SK-N-SH (cell line): ENCODE data around the gene SULF2. TPM values are rescaled to one million over a fixed set of nuclear protein-coding genes. Genes with fewer than 3 reads are reported as not detected.
A peak's percentile ranks its signal among the peaks of the same experiment; 100 is the strongest.

Experiments
- CTCF ChIA-PET: fragments of 300-600, 350-600 bp; formaldehyde crosslinking; extraction: SDS; loops from one replicate; lab custom pipeline; 2021; lab: Yijun Ruan, JAX
- POLR2A ChIA-PET: fragments of 350-600 bp; sonication (Branson Sonifier 250); formaldehyde crosslinking; extraction: SDS; loops from one replicate; lab custom pipeline; 2020; ENCODE audit warnings: antibody characterized with exemption, inconsistent platforms; lab: Yijun Ruan, JAX
- DNase-seq: peaks from one replicate; pipeline ENCODE4 v3.0.0; 2012
- H2AFZ ChIP-seq: fragments of 200-600 bp; sonication (generic); 2 replicates; pipeline ENCODE4 v1.8.1; 2016; ENCODE audit warnings: antibody characterized with exemption, mild to moderate bottlenecking, low read depth
- H3F3A ChIP-seq: fragments of 200-600 bp; sonication (generic); replicated peaks from 2 replicates; pipeline ENCODE3; 2016; ENCODE audit warnings: antibody characterized with exemption, mild to moderate bottlenecking; ENCODE audit not compliant: insufficient read depth
- H3K27ac ChIP-seq, 2 experiments: fragments of 200-500 bp in 1 of 2; fragments of 200-600 bp in 1 of 2; sonication (Bioruptor generic) in 1 of 2; sonication (generic), shearing (Covaris generic) in 1 of 2; 2 replicates each; pipeline versions ENCODE4 v1.5.1 to v1.6.1; 2014 to 2016; ENCODE audit warnings: low read depth in 2 of 2, inconsistent platforms in 1 of 2, low read length in 1 of 2, mild to moderate bottlenecking in 1 of 2, mixed read lengths in 1 of 2
- H3K27me3 ChIP-seq: fragments of 200-600 bp; sonication (generic), shearing (Covaris generic); 2 replicates; pipeline ENCODE4 v1.6.1; 2016; ENCODE audit warnings: mixed run types; ENCODE audit not compliant: insufficient read depth
- H3K36me3 ChIP-seq, 2 experiments: fragments of 200-500 bp in 1 of 2; fragments of 200-600 bp in 1 of 2; sonication (Bioruptor generic) in 1 of 2; sonication (generic) in 1 of 2; replicated peaks in 1 of 2; 2 replicates each; pipeline versions ENCODE3 to v1.5.1; 2014 to 2016; ENCODE audit warnings: low read length in 1 of 2, mild to moderate bottlenecking in 1 of 2; ENCODE audit not compliant: insufficient read depth in 2 of 2, control insufficient read depth in 1 of 2
- H3K4me1 ChIP-seq, 2 experiments: fragments of 200-500 bp in 1 of 2; fragments of 200-600 bp in 1 of 2; sonication (Bioruptor generic) in 1 of 2; sonication (generic), shearing (Covaris generic) in 1 of 2; 2 replicates each; pipeline versions ENCODE4 v1.5.1 to v1.6.1; 2014 to 2016; ENCODE audit warnings: low read depth in 1 of 2, low read length in 1 of 2, mixed run types in 1 of 2; ENCODE audit not compliant: insufficient read depth in 2 of 2, control insufficient read depth in 1 of 2
- H3K4me2 ChIP-seq: fragments of 200-600 bp; sonication (generic), shearing (Covaris generic); 2 replicates; pipeline ENCODE4 v1.6.1; 2017; ENCODE audit warnings: mixed run types
- H3K4me3 ChIP-seq, 2 experiments: fragments of 200-500 bp in 1 of 2; fragments of 200-600 bp in 1 of 2; sonication (Bioruptor generic) in 1 of 2; sonication (generic), shearing (Covaris generic) in 1 of 2; 2 replicates each; pipeline versions ENCODE4 v1.5.1 to v1.8.1; 2014 to 2016; ENCODE audit warnings: low read depth in 2 of 2, inconsistent platforms in 1 of 2, low read length in 1 of 2, mild to moderate bottlenecking in 1 of 2, mixed read lengths in 1 of 2, moderate library complexity in 1 of 2
- H3K79me2 ChIP-seq: fragments of 200-600 bp; sonication (generic); 2 replicates; pipeline ENCODE4 v1.8.1; 2017; ENCODE audit warnings: mild to moderate bottlenecking; ENCODE audit not compliant: insufficient read depth
- H3K9ac ChIP-seq: fragments of 200-600 bp; sonication (generic); 2 replicates; pipeline ENCODE4 v1.6.1; 2017; ENCODE audit warnings: mixed run types
- H3K9me2 ChIP-seq: fragments of 200-600 bp; sonication (generic); 2 replicates; pipeline ENCODE4 v1.6.1; 2017; ENCODE audit warnings: mixed run types
- H3K9me3 ChIP-seq: fragments of 200-600 bp; sonication (generic); 2 replicates; pipeline ENCODE4 v1.6.1; 2017; ENCODE audit warnings: mixed run types, mild to moderate bottlenecking, moderate library complexity
- H4K20me1 ChIP-seq: fragments of 200-600 bp; sonication (generic); 2 replicates; pipeline ENCODE4 v1.6.1; 2017; ENCODE audit warnings: mild to moderate bottlenecking, mixed run types; ENCODE audit not compliant: insufficient read depth
- CHD2 ChIP-seq: fragments of 150-350 bp; IDR thresholded peaks from 2 replicates; pipeline ENCODE4 v1.6.1; 2018; ENCODE audit warnings: low read length; ENCODE audit not compliant: partially characterized antibody
- EP300 ChIP-seq, 2 experiments: IDR thresholded peaks; 2 replicates each; pipeline versions ENCODE4 v1.4.0 to v1.6.1; 2012; ENCODE audit warnings: borderline replicate concordance in 1 of 2, low read depth in 1 of 2, low read length in 1 of 2
- FOSL2 ChIP-seq: IDR thresholded peaks from 2 replicates; pipeline ENCODE4 v1.4.0; 2012; ENCODE audit warnings: low read depth, mild to moderate bottlenecking, moderate library complexity, borderline replicate concordance
- FOXJ3 ChIP-seq: sonication (generic); formaldehyde crosslinking; IDR thresholded peaks from 2 replicates; pipeline ENCODE4 v1.5.1; 2020; ENCODE audit warnings: mild to moderate bottlenecking, missing genetic modification reagents
- GABPA ChIP-seq: IDR thresholded peaks from 2 replicates; pipeline ENCODE4 v1.4.0; 2012; ENCODE audit warnings: low read depth, mild to moderate bottlenecking
- MEF2A ChIP-seq: IDR thresholded peaks from 2 replicates; pipeline ENCODE4 v1.4.0; 2012; ENCODE audit warnings: low read depth, borderline replicate concordance
- NFIC ChIP-seq: IDR thresholded peaks from 2 replicates; pipeline ENCODE4 v1.4.0; 2012; ENCODE audit warnings: borderline replicate concordance
- POLR2AphosphoS5 ChIP-seq: IDR thresholded peaks from 2 replicates; pipeline ENCODE4 v1.6.1; 2012; ENCODE audit warnings: low read depth, low read length
- RAD21 ChIP-seq: IDR thresholded peaks from 2 replicates; pipeline ENCODE4 v1.6.1; 2012; ENCODE audit warnings: mild to moderate bottlenecking, low read length
- SMC3 ChIP-seq: IDR thresholded peaks from 2 replicates; pipeline ENCODE4 v1.6.1; 2012; ENCODE audit warnings: low read depth, low read length, improper control_type of control experiment
- TCF12 ChIP-seq: IDR thresholded peaks from 2 replicates; pipeline ENCODE4 v1.4.0; 2012
- WGBS: methylation state at CpG from one replicate; pipeline ENCODE4 v1.1.6; 2017; ENCODE audit warnings: low lambda C conversion rate; 5-methylcytosine and 5-hydroxymethylcytosine counted together
- polyA plus RNA-seq, 3 experiments: library from polyadenylated mRNA; depleted of rRNA; stranded (reverse); fragments of >200 nt; gene quantifications; 2 replicates each; pipeline ENCODE4 v1.2.3, GENCODE V29; 2012
- TF ChIP-seq, protein P1 (sequence below): IDR thresholded peaks from 2 replicates; pipeline ENCODE4 v1.6.1; 2012; ENCODE audit warnings: mild to moderate bottlenecking, low read depth, low read length, moderate library complexity
- TF ChIP-seq, protein P2 (sequence below): fragments of 150-350 bp; IDR thresholded peaks from 2 replicates; pipeline ENCODE4 v1.6.1; 2017; ENCODE audit warnings: antibody characterized with exemption, low read length, low read depth, borderline replicate concordance
- TF ChIP-seq, protein P3 (sequence below): fragments of 200-600 bp; sonication (generic); IDR thresholded peaks from 2 replicates; pipeline ENCODE4 v1.6.1; 2017; ENCODE audit warnings: antibody characterized with exemption, mild to moderate bottlenecking, moderate library complexity

SULF2 gene
- polyA plus RNA-seq, 1 of the 3 experiments (the other 2 are of a cell fraction) = 20.2 TPM

DNA sequence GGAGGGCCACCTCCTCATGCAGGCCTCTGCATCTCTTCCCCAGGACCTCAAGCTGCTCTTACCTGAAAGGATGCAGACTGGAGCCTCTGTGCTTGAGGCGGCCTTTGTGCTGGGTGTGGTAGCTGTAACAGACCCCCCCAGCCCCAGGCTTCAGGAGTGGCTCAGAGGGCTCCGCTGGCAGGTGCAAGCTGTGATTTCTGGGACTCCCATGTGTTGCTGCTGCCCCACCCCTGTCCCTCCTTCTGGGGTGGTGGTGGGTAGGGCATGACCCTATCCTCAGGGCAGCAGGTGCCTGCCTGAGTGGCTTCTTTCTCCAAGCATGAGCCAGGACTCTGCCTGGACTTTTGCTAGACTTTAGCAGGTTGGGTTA, 121.2 kb downstream of the SULF2 start:
- no peak for DNase-seq
- H3K36me3 ChIP-seq = peaks cover 0 to 28% of the 10 kb centered on the region in 2 experiments
- peaks cover 3 to 4% of the 10 kb centered on the region in 2 experiments; a peak in 2 of 4 replicates for H3K4me1 ChIP-seq
- H3K4me3 ChIP-seq = peak overlapping the region in 1 of 2 experiments; percentile 20; a peak in 1 of 4 replicates
- no peak overlapping the region for H2AFZ ChIP-seq
- no peaks in the 10 kb centered on the region for H3K9me2 ChIP-seq
- H3K4me2 ChIP-seq = no peak overlapping the region
- H4K20me1 ChIP-seq = no peaks in the 10 kb centered on the region
- WGBS = 100% methylated on average over 1 of the region's 2 CpGs
- no peak overlapping the region for H3K27ac ChIP-seq
- POLR2A ChIA-PET = no interaction called here
- no peaks in the 10 kb centered on the region for H3K79me2 ChIP-seq
- no peaks in the 10 kb centered on the region for H3F3A ChIP-seq
- CTCF ChIA-PET = interaction anchor here (0.6 to 24.9 kb wide), 58 partner anchors 8 to 969 kb away, joined by 3 to 437 read pairs (median 4); no protein-coding TSS in a partner anchor
- H3K9me3 ChIP-seq = no peaks in the 10 kb centered on the region
- no peaks in the 10 kb centered on the region for H3K27me3 ChIP-seq
- TF ChIP-seq EP300 (IDR thresholded peaks at IDR 0.05; ENCODE audit: borderline replicate concordance in 1 of 2, low read depth in 1 of 2, low read length in 1 of 2) (no peak), MEF2A (no peak), GABPA (no peak), CHD2 (no peak), POLR2AphosphoS5 (no peak)
- TF ChIP-seq, protein P1, sequence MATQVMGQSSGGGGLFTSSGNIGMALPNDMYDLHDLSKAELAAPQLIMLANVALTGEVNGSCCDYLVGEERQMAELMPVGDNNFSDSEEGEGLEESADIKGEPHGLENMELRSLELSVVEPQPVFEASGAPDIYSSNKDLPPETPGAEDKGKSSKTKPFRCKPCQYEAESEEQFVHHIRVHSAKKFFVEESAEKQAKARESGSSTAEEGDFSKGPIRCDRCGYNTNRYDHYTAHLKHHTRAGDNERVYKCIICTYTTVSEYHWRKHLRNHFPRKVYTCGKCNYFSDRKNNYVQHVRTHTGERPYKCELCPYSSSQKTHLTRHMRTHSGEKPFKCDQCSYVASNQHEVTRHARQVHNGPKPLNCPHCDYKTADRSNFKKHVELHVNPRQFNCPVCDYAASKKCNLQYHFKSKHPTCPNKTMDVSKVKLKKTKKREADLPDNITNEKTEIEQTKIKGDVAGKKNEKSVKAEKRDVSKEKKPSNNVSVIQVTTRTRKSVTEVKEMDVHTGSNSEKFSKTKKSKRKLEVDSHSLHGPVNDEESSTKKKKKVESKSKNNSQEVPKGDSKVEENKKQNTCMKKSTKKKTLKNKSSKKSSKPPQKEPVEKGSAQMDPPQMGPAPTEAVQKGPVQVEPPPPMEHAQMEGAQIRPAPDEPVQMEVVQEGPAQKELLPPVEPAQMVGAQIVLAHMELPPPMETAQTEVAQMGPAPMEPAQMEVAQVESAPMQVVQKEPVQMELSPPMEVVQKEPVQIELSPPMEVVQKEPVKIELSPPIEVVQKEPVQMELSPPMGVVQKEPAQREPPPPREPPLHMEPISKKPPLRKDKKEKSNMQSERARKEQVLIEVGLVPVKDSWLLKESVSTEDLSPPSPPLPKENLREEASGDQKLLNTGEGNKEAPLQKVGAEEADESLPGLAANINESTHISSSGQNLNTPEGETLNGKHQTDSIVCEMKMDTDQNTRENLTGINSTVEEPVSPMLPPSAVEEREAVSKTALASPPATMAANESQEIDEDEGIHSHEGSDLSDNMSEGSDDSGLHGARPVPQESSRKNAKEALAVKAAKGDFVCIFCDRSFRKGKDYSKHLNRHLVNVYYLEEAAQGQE = no peak
- TF ChIP-seq, protein P2, sequence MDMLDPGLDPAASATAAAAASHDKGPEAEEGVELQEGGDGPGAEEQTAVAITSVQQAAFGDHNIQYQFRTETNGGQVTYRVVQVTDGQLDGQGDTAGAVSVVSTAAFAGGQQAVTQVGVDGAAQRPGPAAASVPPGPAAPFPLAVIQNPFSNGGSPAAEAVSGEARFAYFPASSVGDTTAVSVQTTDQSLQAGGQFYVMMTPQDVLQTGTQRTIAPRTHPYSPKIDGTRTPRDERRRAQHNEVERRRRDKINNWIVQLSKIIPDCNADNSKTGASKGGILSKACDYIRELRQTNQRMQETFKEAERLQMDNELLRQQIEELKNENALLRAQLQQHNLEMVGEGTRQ = no peak
- H3K9ac ChIP-seq = no peak overlapping the region

DNA sequence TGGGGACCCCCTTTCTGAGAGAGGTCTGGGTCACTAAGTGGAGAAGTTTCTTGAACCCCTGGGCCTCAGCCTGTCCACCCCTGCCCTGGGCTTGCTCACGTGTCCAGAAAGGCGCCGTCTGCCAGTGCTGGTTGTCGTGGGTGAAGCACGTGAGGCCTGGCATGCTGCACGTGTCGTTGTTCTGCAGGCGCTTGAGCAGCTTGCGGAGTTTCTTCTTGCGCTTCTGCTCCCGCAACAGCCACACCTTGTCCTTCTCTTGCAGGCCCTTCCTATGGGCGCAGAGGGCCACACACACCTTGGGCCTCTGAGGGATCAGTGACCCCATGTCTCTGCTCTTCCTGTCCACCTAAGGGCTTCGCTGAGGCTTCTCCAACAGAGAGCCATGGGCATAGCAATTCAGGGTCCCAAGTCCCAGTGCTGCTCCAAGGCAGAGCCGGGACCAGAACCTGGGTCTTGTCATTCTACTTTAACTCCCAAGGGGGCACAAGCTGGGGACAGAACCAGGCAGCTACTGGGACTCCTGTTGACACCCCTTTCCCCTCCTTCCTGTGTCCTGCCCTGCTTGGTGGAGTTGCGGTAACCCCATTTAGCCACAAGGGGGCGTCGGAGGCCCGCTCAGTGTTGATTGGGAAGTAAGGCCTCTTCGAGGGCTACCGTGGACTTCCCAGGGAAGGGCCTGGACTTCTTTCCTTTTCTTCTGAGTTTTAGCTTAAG, 121.8 kb downstream of the SULF2 start:
- peaks cover 3 to 4% of the 10 kb centered on the region in 2 experiments; a peak in 2 of 4 replicates for H3K4me1 ChIP-seq
- no peak for TF ChIP-seq FOXJ3
- TF ChIP-seq RAD21 = peak; percentile 92
- no peak for TF ChIP-seq NFIC
- TF ChIP-seq SMC3 = peak; percentile 92
- no peak for TF ChIP-seq TCF12
- no peak for TF ChIP-seq FOSL2
- TF ChIP-seq, protein P3, sequence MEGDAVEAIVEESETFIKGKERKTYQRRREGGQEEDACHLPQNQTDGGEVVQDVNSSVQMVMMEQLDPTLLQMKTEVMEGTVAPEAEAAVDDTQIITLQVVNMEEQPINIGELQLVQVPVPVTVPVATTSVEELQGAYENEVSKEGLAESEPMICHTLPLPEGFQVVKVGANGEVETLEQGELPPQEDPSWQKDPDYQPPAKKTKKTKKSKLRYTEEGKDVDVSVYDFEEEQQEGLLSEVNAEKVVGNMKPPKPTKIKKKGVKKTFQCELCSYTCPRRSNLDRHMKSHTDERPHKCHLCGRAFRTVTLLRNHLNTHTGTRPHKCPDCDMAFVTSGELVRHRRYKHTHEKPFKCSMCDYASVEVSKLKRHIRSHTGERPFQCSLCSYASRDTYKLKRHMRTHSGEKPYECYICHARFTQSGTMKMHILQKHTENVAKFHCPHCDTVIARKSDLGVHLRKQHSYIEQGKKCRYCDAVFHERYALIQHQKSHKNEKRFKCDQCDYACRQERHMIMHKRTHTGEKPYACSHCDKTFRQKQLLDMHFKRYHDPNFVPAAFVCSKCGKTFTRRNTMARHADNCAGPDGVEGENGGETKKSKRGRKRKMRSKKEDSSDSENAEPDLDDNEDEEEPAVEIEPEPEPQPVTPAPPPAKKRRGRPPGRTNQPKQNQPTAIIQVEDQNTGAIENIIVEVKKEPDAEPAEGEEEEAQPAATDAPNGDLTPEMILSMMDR = peak; percentile 95
- TF ChIP-seq, all 33 proteins: peak for 3
- Histone ChIP-seq H3K9ac (no peak overlapping the region), H4K20me1 (no peaks in the 10 kb centered on the region), H2AFZ (no peak overlapping the region), H3K4me2 (no peak overlapping the region), H3K9me2 (no peaks in the 10 kb centered on the region), H3K79me2 (no peaks in the 10 kb centered on the region), H3K9me3 (no peaks in the 10 kb centered on the region), H3K4me3 (peak overlapping the region in 1 of 2 experiments; percentile 20; a peak in 1 of 4 replicates), H3K27ac (no peak overlapping the region), H3K36me3 (peaks cover 0 to 33% of the 10 kb centered on the region in 2 experiments), H3F3A (no peaks in the 10 kb centered on the region), H3K27me3 (no peaks in the 10 kb centered on the region)
- DNase-seq = peak; percentile 87
- ChIA-PET CTCF (interaction anchor here (0.5 to 24.9 kb wide), 67 partner anchors 8 to 972 kb away, joined by 3 to 437 read pairs (median 4); no protein-coding TSS in a partner anchor), POLR2A (no interaction called here)
- 52% methylated on average over 20 of the region's 20 CpGs for WGBS
